ENCODE measurements around the gene SCN4A.

SCN4A gene

DNA sequence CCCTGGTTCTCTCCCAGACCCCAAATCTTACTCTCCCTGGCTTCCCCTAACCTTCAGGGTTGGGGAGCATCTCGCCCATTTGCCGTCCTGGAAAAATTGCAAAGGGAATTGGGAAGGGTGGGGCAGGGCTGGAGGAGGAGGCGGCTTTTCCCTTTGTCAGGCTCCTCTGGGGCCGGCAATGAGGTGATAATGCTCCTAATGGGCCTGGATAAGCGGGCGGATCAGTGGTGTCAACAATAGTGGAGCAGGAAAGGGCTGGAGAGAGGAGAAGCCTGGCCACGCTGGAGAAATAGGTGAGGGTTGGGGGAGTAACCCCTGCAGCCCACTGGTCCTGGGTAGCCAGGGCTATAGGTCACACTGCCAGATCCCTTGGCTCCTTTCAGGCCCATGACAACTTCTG lies 12.3 kb downstream of the SCN4A start:
- H3K4me3 ChIP-seq (ENCODE audit: low read depth, low read length), result peak overlapping the region; percentile 78
- H3K36me3 ChIP-seq (ENCODE audit: control insufficient read depth, insufficient read depth, low read length), result peaks cover 4% of the 10 kb centered on the region
- H3K9ac ChIP-seq (ENCODE audit: low read depth, low read length), result no peak overlapping the region
- peaks cover 3% of the 10 kb centered on the region for H3K27me3 ChIP-seq (ENCODE audit: control insufficient read depth, insufficient read depth, low read length)
- peaks cover 6% of the 10 kb centered on the region for H3K4me1 ChIP-seq (ENCODE audit: control insufficient read depth, insufficient read depth, low read length)
- H3K9me3 ChIP-seq (ENCODE audit: control insufficient read depth, insufficient read depth, low read length), result no peaks in the 10 kb centered on the region

DNA sequence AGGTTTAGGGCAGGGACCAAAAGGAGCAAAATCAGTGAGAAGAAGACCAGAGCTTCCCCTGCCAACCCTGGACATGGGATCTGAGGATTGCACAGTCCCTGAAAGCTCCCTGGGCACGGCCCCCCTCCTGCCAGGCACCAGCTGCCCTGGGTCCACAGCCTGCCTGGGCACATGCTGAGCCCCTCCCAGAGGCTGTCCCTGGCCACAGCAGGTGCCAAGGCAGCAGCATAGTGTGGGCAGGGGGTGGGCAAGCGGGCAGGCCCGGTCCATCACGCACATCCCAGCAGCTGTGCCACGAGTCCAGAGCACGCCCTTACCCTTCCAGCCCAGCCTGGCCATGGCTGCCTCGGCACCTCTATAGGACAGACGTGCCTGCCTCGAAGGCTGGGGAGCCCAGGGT lies 12.7 kb downstream of the SCN4A start:
- Histone ChIP-seq H3K27me3 (ENCODE audit: control insufficient read depth, insufficient read depth, low read length) (peaks cover 3% of the 10 kb centered on the region), H3K9ac (ENCODE audit: low read depth, low read length) (no peak overlapping the region), H3K9me3 (ENCODE audit: control insufficient read depth, insufficient read depth, low read length) (no peaks in the 10 kb centered on the region), H3K4me3 (ENCODE audit: low read depth, low read length) (peak overlapping the region; percentile 78), H3K36me3 (ENCODE audit: control insufficient read depth, insufficient read depth, low read length) (peaks cover 4% of the 10 kb centered on the region), H3K4me1 (ENCODE audit: control insufficient read depth, insufficient read depth, low read length) (peaks cover 6% of the 10 kb centered on the region)

- Histone ChIP-seq H3K27me3 (ENCODE audit: control insufficient read depth, insufficient read depth, low read length) (peaks cover 3% of the 10 kb centered on the region), H3K9ac (ENCODE audit: low read depth, low read length) (no peak overlapping the region), H3K4me3 (ENCODE audit: low read depth, low read length) (no peak overlapping the region), H3K9me3 (ENCODE audit: control insufficient read depth, insufficient read depth, low read length) (no peaks in the 10 kb centered on the region), H3K36me3 (ENCODE audit: control insufficient read depth, insufficient read depth, low read length) (peaks cover 4% of the 10 kb centered on the region), H3K4me1 (ENCODE audit: control insufficient read depth, insufficient read depth, low read length) (no peaks in the 10 kb centered on the region)
These were observed 16.3 kb downstream of the SCN4A start for GRCh38 chr17:63956296-63956920.

DNA sequence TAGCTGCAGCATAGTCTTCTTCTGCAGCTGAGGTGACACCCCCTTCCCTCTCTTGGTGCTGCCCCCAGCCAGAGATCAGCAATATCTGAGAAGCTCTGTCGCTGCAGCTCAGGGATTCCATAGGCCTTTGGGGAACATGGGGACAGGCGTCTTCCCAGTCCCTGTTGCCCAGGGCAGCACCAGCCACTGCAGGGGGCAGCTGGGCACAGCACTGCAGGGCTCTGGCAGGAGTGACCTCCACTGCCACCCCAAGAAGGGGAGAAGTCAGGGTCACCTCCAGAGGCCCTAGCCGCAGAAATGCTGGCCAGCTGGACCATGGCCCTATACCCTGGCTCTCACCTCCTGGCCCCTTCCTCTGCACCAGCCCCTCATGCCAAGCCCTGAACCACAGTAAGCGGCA lies 16.9 kb downstream of the SCN4A start:
- no peaks in the 10 kb centered on the region for H3K9me3 ChIP-seq (ENCODE audit: control insufficient read depth, insufficient read depth, low read length)
- H3K9ac ChIP-seq (ENCODE audit: low read depth, low read length), result no peak overlapping the region
- H3K4me3 ChIP-seq (ENCODE audit: low read depth, low read length), result no peak overlapping the region
- peaks cover 3% of the 10 kb centered on the region for H3K27me3 ChIP-seq (ENCODE audit: control insufficient read depth, insufficient read depth, low read length)
- H3K4me1 ChIP-seq (ENCODE audit: control insufficient read depth, insufficient read depth, low read length), result peaks cover under 1% of the 10 kb centered on the region
- peaks cover 4% of the 10 kb centered on the region for H3K36me3 ChIP-seq (ENCODE audit: control insufficient read depth, insufficient read depth, low read length)

GRCh38 chr17:63955232-63955631 lies 17.5 kb downstream of the SCN4A start:
- no peaks in the 10 kb centered on the region for H3K27me3 ChIP-seq (ENCODE audit: control insufficient read depth, insufficient read depth, low read length)
- H3K36me3 ChIP-seq (ENCODE audit: control insufficient read depth, insufficient read depth, low read length), result peaks cover 4% of the 10 kb centered on the region
- peaks cover 3% of the 10 kb centered on the region for H3K4me1 ChIP-seq (ENCODE audit: control insufficient read depth, insufficient read depth, low read length)
- H3K9me3 ChIP-seq (ENCODE audit: control insufficient read depth, insufficient read depth, low read length), result no peaks in the 10 kb centered on the region
- no peak overlapping the region for H3K9ac ChIP-seq (ENCODE audit: low read depth, low read length)
- H3K4me3 ChIP-seq (ENCODE audit: low read depth, low read length), result no peak overlapping the region

- no peak overlapping the region for H3K4me3 ChIP-seq (ENCODE audit: low read depth, low read length)
- no peak overlapping the region for H3K9ac ChIP-seq (ENCODE audit: low read depth, low read length)
- peaks cover 3% of the 10 kb centered on the region for H3K4me1 ChIP-seq (ENCODE audit: control insufficient read depth, insufficient read depth, low read length)
- no peaks in the 10 kb centered on the region for H3K9me3 ChIP-seq (ENCODE audit: control insufficient read depth, insufficient read depth, low read length)
- H3K27me3 ChIP-seq (ENCODE audit: control insufficient read depth, insufficient read depth, low read length), result no peaks in the 10 kb centered on the region
- peaks cover 4% of the 10 kb centered on the region for H3K36me3 ChIP-seq (ENCODE audit: control insufficient read depth, insufficient read depth, low read length)
These were observed 18.2 kb downstream of the SCN4A start for GRCh38 chr17:63954402-63955063.

GRCh38 chr17:63950940-63951907 lies 21.5 kb downstream of the SCN4A start:
- H3K9me3 ChIP-seq (ENCODE audit: control insufficient read depth, insufficient read depth, low read length), result no peaks in the 10 kb centered on the region
- no peaks in the 10 kb centered on the region for H3K36me3 ChIP-seq (ENCODE audit: control insufficient read depth, insufficient read depth, low read length)
- no peaks in the 10 kb centered on the region for H3K27me3 ChIP-seq (ENCODE audit: control insufficient read depth, insufficient read depth, low read length)
- no peak overlapping the region for H3K4me3 ChIP-seq (ENCODE audit: low read depth, low read length)
- peak overlapping the region; percentile 54 for H3K9ac ChIP-seq (ENCODE audit: low read depth, low read length)
- peaks cover 3% of the 10 kb centered on the region for H3K4me1 ChIP-seq (ENCODE audit: control insufficient read depth, insufficient read depth, low read length)

DNA sequence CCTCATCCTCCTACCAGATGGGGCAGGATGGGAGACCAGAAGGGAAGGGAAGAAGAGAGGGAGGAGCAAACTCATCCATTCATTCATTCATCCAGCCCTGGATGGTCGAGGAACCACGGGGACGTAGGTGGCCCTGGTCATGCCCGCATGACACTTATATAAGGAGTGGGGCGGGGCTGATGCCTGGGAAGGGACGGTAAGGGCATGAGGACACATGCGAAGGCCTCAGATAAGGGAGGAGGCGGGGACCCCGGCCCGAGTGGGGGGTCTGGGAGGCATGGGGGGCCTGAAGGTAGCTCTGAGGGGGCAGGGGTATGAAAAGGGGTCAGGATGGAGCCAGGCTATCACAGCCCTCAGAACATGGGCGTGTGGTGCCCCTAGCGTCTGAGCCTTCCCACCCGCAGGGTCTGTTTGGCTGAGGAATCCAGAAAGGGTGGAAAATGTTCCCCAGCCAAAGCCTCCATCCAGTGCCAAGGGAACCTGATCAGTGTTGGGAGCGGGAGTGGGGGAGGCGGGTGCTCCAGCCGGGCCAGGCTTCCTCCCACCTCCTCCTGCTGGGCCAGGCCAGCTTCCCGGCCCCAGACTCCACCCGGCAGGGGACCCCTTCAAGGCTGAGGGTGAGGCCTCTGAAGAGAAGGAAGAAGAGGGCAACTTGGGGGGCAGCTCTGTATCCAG lies 23.0 kb downstream of the SCN4A start:
- Histone ChIP-seq H3K9me3 (ENCODE audit: control insufficient read depth, insufficient read depth, low read length) (no peaks in the 10 kb centered on the region), H3K36me3 (ENCODE audit: control insufficient read depth, insufficient read depth, low read length) (no peaks in the 10 kb centered on the region), H3K9ac (ENCODE audit: low read depth, low read length) (no peak overlapping the region), H3K27me3 (ENCODE audit: control insufficient read depth, insufficient read depth, low read length) (no peaks in the 10 kb centered on the region), H3K4me3 (ENCODE audit: low read depth, low read length) (no peak overlapping the region), H3K4me1 (ENCODE audit: control insufficient read depth, insufficient read depth, low read length) (peaks cover 3% of the 10 kb centered on the region)

- no peaks in the 10 kb centered on the region for H3K27me3 ChIP-seq (ENCODE audit: control insufficient read depth, insufficient read depth, low read length)
These were observed 24.2 kb downstream of the SCN4A start for GRCh38 chr17:63948521-63948920.

DNA sequence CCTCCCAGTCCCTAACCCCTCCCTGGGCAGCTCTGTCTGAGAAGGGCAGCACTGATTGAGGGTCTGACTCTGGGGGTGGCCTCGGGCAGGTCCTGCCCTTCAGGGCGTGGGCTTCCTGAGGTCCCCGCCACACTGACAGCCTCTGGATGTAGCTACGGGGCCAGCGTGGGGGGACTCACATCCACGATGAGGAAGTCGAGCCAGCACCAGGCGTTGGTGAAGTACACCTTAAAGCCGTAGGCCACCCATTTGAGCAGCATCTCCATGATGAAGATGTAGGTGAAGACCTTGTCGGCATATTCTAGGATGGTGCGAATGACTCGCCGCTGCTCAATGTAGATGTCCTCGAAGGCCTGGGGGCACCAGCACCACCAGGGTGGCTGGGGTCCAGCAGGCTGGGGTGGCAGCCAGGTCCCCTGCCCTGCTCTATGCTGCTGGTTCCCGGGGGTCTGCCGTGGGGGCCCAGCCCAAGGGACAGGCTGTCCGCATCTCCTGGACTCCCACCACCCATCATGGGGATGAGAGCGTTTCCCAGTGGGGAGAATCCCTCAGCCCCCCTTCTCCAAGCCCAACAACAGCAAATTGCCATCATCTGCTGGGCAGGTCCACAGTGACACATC lies 24.9 kb downstream of the SCN4A start:
- Histone ChIP-seq H3K9me3 (ENCODE audit: control insufficient read depth, insufficient read depth, low read length) (no peaks in the 10 kb centered on the region), H3K27me3 (ENCODE audit: control insufficient read depth, insufficient read depth, low read length) (no peaks in the 10 kb centered on the region), H3K36me3 (ENCODE audit: control insufficient read depth, insufficient read depth, low read length) (no peaks in the 10 kb centered on the region), H3K9ac (ENCODE audit: low read depth, low read length) (no peak overlapping the region), H3K4me1 (ENCODE audit: control insufficient read depth, insufficient read depth, low read length) (peaks cover 3% of the 10 kb centered on the region), H3K4me3 (ENCODE audit: low read depth, low read length) (no peak overlapping the region)

More at GRCh38 chr17:63948521-63948920, 24.2 kb downstream of the SCN4A start:
- Histone ChIP-seq H3K4me3 (ENCODE audit: low read depth, low read length) (no peak overlapping the region), H3K36me3 (ENCODE audit: control insufficient read depth, insufficient read depth, low read length) (no peaks in the 10 kb centered on the region), H3K9me3 (ENCODE audit: control insufficient read depth, insufficient read depth, low read length) (no peaks in the 10 kb centered on the region), H3K4me1 (ENCODE audit: control insufficient read depth, insufficient read depth, low read length) (peaks cover 3% of the 10 kb centered on the region), H3K9ac (ENCODE audit: low read depth, low read length) (no peak overlapping the region)
